Amniotic epithelial cell (primary cell): ENCODE data around the gene IRAK1BP1.
"Not testable (repeated sequence)": the region's sequence is repeated elsewhere in the genome, so short reads cannot be mapped to it uniquely, and the experiment has no call there.

Experiments
- DNase-seq: peaks from one replicate; pipeline ENCODE4 v3.0.0-alpha.2; 2010; ENCODE audit warnings: low read depth

Gene IRAK1BP1

DNA sequence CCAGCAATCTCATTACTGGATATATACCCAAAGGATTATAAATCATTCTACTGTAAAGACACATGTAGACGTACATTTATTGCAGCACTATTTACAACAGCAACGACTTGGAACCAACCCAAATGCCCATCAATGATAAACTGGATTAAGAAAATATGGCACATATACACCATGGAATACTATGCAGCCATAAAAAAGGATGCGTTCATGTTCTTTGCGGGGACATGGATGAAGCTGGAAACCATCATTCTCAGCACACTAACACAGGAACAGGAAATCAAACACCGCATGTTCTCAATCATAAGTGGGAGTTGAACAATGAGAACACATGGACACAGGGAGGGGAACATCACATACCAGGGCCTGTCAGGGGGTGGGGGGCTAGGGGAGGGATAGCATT lies 22.6 kb downstream of the IRAK1BP1 start:
- DNase-seq = not testable (repeated sequence)

DNA sequence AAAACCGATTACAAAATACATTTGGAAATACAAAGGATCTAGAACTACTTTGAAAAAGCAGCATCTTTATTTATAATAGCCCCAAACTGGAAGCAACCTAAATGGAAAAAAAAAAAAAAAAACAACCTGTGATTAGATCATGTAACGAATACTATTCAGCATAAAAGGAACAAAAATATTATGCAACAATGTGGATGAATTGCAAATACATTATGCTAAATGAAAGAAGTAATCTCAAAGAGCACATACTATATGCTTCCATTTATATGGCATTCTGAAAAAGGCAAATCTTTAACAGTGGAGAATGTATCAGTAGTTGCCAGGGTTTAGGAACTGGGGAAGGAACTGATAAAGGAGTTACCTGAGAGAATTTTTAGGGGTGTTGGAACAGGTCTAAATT lies 28.9 kb downstream of the IRAK1BP1 start:
- DNase-seq = no peak

DNA sequence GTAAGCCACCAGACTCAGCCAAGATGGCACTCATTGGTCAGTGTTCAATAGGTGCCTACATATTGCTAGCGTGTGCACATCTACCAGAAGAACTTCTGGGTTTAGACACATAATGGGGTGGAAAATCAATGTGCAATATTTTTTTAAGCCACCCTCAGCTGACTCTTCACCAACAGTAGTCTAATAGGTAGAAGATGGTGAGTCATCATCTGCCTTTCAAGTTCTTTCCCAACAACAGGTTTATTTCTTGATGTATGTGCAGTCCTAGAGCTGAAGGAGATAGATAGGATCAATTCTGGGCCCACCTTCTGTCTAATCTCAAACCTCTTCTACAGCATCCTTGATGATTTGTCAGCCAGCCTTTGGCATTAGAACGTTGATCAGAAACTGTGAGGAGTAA lies 41.3 kb downstream of the IRAK1BP1 start:
- peak; percentile 10 for DNase-seq

GRCh38 chr6:78909391-78909790 lies 42.0 kb downstream of the IRAK1BP1 start:
- DNase-seq = peak; percentile 58

- no peak for DNase-seq
These were observed 42.7 kb downstream of the IRAK1BP1 start for GRCh38 chr6:78910010-78910409.

DNA sequence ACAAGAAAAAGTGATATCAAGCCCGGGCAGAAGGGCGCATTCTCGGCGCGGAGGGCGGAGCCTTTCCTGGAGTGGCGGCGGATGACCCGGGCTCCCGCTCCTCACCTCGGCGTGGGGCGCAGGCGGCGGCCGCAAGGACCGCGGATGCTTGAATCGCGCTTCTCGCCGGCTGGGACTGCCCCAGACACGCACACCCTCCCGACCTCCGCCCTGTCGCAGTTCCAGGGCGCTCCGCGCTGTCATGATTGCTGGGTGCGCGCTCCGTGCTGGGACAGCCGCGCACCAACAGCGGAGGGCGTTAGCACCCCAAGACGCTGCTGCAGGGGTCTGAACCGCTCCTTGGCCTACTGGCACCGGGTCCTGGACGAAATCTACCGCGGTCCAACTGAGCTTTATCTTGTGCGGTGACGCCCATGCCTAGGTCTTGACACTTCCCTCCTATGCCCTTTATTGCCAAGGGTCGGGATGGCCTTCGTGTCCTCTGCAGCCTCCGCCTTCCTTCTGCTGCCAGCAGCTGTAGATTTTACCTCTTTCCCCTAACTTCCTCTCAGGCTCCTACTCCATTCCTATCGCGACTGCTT lies 43.3 kb downstream of the IRAK1BP1 start:
- no peak for DNase-seq

- no peak for DNase-seq
These were observed 44.0 kb downstream of the IRAK1BP1 start for GRCh38 chr6:78911218-78911940.

DNA sequence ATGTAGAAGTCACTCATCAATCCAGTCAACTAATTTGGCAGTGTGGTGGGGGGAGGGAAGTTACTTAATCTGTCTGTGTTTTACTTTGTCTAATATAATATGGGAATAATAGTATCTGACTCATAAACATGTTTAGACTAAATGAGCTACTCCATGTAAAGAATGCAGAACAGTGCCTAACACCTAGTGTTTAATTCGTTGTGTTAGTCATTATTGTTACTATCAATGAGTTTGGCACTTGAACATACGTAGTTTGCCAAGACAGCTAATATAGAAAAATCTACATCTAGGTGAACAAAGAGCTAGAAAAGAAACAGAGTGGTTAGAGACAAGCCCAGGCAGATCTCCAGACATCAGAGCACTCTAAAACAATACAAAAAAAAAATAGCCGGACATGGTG lies 49.1 kb downstream of the IRAK1BP1 start:
- DNase-seq = no peak

DNA sequence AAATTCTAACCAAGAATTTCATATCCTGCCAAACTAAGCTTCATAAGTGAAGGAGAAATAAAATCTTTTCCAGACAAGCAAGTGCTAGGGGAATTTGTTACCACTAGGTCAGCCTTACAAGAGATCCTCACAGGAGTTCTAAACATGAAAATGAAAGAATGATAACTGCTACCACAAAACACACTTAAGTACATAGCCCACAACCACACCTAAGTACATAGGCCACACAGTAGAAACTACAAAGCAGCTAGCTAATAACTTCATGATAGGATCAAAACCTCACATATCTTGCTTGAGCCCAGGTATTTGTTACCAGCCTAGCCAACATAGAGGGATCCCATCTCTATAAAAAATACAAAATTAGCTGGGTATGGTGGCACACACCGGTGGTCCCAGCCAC lies 50.4 kb downstream of the IRAK1BP1 start:
- no peak for DNase-seq

DNA sequence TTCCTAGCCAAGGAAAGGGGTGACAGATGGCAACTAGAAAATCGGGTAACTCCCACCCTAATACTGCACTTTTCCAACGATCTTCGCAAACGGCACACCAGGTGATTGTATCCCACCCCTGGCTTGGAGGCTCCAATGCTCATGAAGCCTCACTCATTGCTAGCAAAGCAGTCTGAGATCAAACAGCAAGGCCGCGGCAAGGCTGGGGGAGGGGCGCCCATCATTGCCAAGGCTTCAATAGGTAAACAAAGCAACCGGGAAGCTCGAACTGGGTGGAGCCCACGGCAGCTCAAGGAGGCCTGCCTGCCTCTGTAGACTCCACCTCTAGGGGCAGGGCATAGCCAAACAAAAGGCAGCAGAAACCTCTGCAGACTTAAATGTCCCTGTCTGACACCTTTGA lies 53.8 kb downstream of the IRAK1BP1 start:
- not testable (repeated sequence) for DNase-seq

DNA sequence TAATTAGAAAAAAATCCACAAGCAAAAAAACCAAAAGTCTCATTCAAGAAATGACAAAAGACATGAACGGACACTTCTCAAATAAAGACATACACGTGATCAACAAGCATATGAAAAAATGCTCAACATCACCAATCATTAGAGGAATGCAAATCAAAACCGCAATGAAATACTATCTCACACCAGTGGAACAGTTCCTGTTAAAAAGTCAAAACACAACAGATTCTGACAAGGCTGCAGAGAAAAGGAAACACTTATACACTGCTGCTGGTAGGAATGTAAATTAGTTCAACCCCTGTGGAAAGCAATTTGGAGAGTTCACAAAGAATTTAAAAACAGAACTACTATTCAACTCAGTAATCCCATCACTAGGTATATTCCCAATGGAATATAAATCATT lies 58.0 kb downstream of the IRAK1BP1 start:
- DNase-seq = no peak

- DNase-seq = no peak
These were observed 68.2 kb downstream of the IRAK1BP1 start for GRCh38 chr6:78935553-78935952.

DNA sequence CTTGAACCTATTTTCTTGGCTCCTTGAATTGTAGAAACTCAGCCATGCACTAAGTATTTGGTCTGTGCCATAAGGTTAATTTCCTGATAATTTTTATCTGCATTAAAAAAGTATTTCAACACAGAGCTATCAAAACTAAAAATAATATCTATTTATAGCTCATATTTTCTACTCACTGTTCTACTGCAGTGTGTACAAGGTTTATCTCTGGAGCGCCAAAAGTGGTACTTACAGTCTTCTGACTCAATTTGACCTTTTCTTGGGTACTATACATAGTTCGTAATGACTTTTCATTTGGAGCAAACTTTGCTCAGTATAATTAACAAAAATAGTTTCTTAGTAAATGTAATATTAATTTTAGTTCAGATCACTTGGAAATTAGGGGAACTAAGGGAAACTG lies 69.2 kb downstream of the IRAK1BP1 start:
- no peak for DNase-seq

- DNase-seq = peak; percentile 56
These were observed 75.1 kb downstream of the IRAK1BP1 start for GRCh38 chr6:78942446-78942845.

DNA sequence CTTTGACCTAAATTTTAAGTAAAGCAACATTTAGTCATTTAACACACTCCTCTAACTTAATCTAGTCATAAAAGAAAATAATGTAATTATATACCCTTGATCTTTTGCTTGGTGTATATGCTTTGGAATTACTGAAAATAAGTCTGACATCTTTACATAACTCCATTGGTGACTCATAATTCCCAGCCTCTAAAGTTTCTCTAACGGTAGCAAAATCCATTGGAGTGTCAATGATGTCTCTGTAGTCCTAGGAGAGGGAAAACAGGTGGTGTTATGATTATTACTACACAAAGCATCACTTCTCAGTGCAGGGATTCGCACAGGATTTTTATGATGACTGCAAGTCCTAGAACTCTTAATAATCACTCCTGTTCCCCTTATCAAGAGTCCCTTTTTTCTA lies 80.2 kb downstream of the IRAK1BP1 start:
- DNase-seq = peak; percentile 14

GRCh38 chr6:78947962-78948361 lies 80.6 kb downstream of the IRAK1BP1 start:
- DNase-seq = peak; percentile 35

- no peak for DNase-seq
These were observed 81.4 kb downstream of the IRAK1BP1 start for GRCh38 chr6:78948785-78949184.

GRCh38 chr6:78952362-78952761 lies 85.0 kb downstream of the IRAK1BP1 start:
- DNase-seq = no peak
